IPS-11a (cell line): ENCODE measurements around the gene MRTFB.

Experiments
- H3K4me3 ChIP-seq: one replicate; pipeline ENCODE4 v1.5.1; 2013; ENCODE audit warnings: low read depth, low read length, control low read depth

MRTFB gene

GRCh38 chr16:14223632-14224031, 152.5 kb downstream of the MRTFB start:
- H3K4me3 ChIP-seq: no peak overlapping the region

GRCh38 chr16:14225457-14225856, 154.3 kb downstream of the MRTFB start:
- no peak overlapping the region for H3K4me3 ChIP-seq

DNA sequence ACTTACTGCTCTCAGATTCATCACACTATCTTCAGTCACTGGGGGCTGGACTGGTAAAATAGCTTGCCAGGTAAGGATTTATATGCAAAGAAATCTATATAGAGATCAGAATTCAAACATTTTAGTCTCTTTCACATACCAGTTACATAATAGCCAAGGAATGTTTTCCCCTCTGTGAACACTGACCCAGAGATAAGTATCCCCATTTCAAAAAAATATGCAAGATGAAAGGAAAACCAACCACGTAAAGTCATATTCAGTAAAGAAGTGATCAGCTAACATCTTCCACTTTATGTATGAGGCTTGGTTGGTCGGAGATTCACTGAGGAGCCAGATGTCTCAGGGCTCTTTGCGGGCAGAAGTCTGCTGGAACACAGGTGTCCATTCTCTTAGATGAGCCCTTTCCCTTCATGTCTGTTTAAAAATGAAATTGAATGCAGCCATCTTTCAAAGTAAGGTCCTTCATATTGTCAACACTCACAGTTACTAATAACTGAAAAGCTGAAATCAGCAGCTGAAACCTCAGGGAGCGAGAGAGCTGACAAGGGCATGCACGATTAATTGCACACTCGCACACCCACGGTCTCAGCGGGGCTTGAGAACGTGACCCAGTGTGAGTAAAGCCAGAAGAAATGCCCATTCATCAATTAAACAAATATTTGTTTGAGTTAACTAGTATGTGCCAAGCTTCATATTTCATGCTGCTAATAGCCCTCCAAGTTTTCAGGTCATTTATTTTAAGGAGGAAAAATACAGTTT, 161.2 kb downstream of the MRTFB start:
- H3K4me3 ChIP-seq: no peak overlapping the region

DNA sequence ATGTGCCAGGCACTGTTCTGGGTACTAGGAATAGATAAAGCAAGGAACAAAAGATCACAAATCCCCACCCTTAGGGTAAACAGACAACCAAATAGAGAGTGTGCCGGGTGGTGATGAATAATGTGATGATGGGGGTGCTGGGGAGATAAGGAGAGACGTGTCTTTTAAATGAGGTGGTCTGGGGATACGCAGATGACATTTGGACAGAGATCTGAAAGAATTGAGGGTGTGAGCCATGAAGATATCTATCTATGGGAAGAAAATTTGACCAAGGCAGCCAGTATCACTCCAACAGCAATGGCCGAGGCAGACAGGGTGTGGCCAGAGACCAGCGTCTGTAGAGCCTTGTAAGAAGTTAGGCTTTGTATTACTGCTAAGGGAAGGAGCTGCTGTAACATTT, 165.3 kb downstream of the MRTFB start:
- H3K4me3 ChIP-seq: no peak overlapping the region

GRCh38 chr16:14238756-14239155, 167.6 kb downstream of the MRTFB start:
- no peak overlapping the region for H3K4me3 ChIP-seq

DNA sequence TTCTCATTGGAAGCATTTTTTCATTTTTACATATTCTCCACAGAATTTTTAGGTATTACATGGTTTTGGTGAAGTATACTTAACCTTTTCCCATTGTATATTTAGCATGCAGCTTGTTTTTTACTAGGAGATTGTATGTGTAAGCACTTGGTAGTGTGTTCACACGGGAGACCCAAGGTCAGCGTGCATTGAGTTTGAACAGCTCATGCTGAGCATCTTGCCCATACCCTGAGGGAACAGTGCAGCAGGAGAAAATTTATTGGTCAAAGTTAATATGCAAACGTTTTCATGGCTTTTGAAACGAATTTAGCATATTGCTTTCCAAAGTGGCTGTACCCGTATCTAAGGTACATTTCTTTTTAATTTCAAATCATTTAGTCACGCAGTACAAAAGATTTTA, 168.7 kb downstream of the MRTFB start:
- H3K4me3 ChIP-seq: no peak overlapping the region

- no peak overlapping the region for H3K4me3 ChIP-seq
These were observed 169.2 kb downstream of the MRTFB start for GRCh38 chr16:14240219-14240843.

DNA sequence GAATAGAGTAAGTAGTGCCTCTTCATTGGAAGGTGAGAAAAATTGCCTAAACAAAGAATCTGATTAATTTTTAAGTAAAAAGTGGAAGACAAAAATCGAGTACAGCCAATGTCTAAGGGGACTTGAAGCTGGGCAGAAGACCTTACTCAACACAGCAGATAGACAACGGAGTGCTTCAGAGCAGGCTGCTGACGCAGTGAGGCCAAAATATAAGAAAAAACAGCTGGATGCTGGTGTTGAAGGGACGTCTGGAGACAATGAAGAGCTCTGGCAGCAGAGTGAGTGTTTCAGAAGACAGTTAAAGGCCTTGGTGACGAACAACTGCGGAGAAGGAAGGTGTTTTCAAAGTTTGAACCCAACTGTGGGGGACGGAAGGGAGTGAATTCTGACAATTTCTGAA, 169.8 kb downstream of the MRTFB start:
- H3K4me3 ChIP-seq: no peak overlapping the region

DNA sequence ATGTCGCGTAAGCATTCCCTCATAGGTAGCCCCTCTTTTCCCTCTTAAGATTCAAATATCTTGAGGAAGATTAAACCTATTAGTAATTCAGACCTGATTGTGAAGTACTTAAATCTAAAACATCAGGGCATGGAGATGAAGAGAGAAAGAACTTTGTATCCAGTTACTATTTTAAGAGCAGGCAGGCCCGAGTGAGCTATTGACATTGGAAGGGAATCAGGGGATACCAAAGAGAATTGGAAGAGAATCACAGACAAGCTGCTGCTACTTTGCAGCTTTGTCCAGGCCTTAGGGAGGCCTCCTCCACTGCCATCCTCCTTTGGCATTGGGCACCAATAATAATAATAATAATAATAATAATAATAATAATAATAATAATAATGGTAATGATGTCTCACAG, 170.5 kb downstream of the MRTFB start:
- no peak overlapping the region for H3K4me3 ChIP-seq

GRCh38 chr16:14242769-14243168, 171.7 kb downstream of the MRTFB start:
- H3K4me3 ChIP-seq: no peak overlapping the region

- H3K4me3 ChIP-seq: no peak overlapping the region
These were observed 173.3 kb downstream of the MRTFB start for GRCh38 chr16:14244196-14245010.

GRCh38 chr16:14248791-14249190, 177.7 kb downstream of the MRTFB start:
- no peak overlapping the region for H3K4me3 ChIP-seq

DNA sequence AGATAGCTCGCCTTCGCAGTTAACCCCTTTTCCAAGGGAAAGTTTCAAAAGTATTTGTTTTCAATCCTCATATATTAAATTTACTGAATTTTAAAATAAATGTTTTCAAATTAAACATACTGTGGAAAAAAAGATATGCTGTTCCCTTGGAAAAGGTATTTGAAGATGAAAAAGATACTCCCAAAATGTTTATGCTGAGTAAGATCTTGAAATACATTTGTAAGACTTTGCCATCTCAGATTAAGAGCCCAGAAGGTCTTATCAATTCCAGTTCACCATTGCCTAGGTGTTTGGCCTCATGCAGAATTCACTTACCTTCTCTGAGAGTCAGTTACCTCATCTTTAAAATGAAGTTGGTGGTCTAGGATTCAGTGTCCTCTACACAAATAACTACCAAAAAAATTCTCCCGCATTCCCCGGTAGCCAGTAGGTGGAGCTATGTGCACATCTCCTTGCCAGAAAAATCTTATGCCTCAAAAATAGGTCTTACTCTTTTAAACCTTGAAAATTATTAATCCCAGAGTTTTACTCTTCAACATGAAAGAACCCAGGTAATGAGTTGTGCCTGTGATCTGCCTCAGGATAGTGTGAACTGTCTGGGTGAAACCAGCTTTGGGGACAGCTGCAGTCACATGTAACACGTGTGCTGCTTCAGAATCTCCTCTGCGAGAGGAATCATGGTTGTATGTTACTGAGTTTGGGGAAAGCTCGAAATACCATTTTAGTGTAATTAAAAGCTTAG, 178.3 kb downstream of the MRTFB start:
- no peak overlapping the region for H3K4me3 ChIP-seq

DNA sequence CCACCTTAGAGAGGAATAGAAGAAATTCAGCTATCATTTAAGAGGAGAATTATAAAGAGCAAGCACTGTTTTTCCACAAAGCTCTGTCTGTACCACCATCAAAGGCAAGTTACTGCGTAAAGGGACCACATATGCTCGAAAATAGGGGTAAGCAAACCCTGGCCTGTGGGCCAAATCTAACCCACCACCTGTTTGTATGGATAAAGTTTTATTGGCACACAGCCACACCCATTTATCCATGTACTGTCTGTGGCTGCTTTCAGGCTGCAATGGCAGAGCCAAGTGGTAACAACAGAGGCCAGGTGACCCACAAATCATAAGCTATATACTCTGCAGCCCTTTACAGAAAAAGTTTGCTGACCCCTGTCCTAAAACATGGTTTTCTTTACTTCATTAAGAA, 180.3 kb downstream of the MRTFB start:
- H3K4me3 ChIP-seq: no peak overlapping the region

DNA sequence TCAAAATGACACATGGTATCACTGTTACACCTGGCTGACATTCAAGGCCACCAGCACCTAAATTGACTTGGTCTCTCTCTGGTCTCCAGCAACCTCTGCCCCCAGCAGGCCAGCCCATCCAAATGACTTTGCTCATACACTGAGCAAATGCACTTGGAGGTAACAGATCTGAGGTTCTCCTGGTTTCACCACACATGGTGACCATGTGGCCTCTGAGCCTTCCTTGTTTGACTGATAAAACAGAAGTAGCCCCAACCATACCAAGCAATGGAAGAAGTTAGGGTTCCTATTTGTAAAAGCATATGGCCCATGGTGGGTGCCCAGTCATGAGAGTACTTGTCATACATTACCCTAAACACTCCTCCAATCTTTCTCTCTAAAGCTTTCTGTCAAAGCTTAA, 181.7 kb downstream of the MRTFB start:
- H3K4me3 ChIP-seq: no peak overlapping the region

GRCh38 chr16:14263011-14263410, 191.9 kb downstream of the MRTFB start:
- H3K4me3 ChIP-seq: no peak overlapping the region

DNA sequence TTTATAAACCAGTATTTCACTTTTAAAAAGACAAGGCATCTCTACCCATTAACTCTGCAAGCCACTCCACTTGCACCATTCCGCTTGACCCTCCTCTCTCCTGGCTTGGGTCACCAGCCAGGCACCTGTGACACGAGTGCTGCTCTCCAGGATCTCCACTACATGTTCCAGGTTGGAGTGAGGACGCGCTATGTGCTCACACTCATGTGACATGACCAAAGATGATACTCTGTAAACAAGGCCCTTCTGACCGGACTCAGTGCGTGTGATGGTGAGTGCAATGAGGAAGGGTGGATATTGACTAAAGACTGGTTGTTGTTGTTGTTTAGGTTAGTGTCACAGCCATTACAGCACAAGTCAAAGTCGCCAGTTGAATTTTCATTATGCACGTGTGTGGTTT, 192.7 kb downstream of the MRTFB start:
- H3K4me3 ChIP-seq: no peak overlapping the region

- no peak overlapping the region for H3K4me3 ChIP-seq
These were observed 193.3 kb downstream of the MRTFB start for GRCh38 chr16:14264327-14264943.

DNA sequence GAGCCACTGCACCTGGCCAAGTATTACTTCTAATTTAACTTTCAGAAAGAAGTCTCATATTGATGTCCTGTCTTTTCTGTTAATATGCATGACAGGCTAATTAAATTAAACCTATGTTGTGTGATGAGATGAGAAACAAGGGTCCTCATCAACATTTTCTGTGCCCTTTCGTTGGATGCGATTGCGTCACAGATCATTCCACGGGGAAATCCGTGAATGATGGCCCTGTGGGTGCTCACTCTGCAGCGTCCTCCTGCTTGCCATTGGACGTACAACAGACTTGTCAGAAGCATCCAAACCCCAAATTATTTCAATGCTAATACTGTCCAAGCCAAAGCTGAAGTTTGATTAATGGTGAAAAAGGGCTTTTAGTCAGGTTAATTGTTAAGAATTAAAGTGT, 197.0 kb downstream of the MRTFB start:
- H3K4me3 ChIP-seq: no peak overlapping the region

DNA sequence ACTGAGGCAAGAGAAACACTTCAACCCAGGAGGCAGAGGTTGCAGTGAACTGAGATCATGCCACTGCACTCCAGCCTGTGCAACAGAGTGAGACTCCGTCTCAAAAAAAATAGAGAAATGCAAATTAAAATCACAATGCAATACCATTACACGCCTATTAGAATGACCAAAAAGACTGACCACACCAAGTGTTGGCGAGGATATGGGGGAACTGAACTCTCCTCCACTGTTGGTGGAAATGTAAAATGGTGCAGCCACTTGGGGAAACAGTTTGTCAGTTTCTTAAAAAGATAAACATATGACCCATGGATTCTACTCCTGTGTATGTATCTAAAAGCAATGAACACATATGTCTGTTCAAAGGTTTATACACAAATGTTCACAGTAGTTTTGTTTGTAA, 204.8 kb downstream of the MRTFB start:
- no peak overlapping the region for H3K4me3 ChIP-seq

GRCh38 chr16:14278749-14279148, 207.6 kb downstream of the MRTFB start:
- H3K4me3 ChIP-seq: no peak overlapping the region
